Embryonic facial prominence (tissue), 1 donor: ENCODE measurements around the gene KAT6B.

Experiments
- DNase-seq: peaks from one replicate; pipeline ENCODE4 v3.0.0-alpha.2; 2016; ENCODE audit errors: extremely low spot score

Gene KAT6B

DNA sequence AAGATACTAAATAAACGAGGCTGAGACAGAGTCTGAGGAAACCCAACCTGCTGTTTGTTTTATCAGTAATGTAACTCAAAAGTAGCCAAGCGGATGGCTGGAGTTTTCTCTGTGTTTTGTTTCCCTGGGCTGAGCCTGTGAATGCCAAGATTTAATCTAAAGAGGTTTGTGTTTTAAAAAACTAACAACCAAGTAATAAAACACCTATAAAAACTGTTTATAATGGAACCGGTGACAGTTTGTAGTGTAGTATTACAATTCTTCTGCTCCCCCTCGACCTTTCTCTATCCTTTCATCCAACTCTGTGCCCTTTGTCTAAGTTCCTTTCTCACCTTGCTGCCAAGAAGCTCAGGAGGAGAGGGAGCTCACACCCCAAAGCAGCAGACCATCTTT is 2.6 kb upstream of the KAT6B start:
- DNase-seq: no peak

DNA sequence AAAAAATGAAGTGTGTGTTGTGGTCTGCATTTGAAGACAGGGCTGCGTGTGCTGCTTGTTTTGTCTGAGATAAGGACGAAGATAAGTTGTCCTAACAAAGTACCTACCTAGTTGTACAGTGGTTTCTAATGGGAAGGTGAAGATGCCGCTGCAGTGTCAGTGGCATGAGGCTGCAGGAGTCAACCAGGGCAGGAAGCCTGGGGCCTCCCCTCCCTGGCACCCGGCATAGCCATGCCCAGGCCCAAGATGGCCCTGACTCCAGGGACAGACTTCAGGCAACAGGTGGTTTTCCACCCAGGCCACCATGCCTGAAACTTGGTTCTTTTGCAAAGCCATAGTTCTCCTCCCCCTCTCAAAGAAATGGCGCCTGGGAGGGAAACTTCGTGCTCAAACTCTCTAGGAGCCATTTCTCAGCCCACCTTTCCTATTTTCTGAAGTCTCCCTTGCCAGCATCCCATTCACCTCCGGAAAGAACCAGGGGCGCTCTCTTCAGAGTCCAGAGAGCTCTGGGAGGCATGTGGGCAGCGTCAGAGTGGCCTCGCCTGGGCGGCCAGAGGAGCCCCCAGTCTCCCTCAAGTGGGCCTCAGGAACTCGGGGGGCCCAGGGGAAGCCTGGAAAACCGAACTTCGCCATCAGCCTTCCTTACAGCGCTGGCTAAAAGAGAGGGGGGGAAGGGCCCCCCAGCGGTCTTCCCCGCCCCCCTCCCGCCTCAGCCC is 2.1 kb upstream of the KAT6B start:
- no peak for DNase-seq

GRCh38 chr10:74824900-74825370 is 1.5 kb upstream of the KAT6B start:
- no peak for DNase-seq

GRCh38 chr10:74825371-74826141 is 844 bp upstream of the KAT6B start:
- DNase-seq: peak; percentile 50

- DNase-seq: no peak
These were observed 643 bp downstream of the KAT6B start for GRCh38 chr10:74827045-74827441.

GRCh38 chr10:74827694-74828093 is 1.3 kb downstream of the KAT6B start:
- no peak for DNase-seq

- DNase-seq: no peak
These were observed 2.5 kb downstream of the KAT6B start for GRCh38 chr10:74828946-74829345.

DNA sequence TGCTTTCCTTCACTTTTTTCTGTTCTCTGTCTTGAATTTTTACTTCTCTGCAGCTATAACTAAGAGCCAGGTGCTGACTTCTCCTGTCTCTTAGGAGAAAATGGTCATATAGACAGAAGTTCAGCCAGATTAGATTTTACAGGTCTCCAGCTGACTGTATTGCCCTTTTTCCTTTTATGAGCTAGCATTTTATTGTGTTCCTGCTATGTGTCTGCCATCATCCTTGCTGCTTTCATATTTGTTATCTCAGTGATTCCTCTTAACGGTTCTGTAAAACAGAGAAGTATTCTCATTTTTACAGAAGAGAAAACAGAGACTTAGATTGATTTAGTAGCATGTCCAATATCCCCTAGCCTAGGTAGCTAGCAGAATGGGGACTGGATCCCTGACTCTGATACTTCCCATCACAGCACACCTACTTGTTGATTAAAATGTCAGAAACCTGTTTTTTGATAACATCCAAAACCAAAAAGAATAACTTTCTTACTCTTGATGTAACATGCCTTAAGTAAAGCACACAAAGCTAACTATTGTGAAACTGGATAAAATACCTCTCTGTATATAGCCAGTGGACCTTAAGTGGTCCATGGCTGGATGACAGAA is 5.2 kb downstream of the KAT6B start:
- no peak for DNase-seq

DNA sequence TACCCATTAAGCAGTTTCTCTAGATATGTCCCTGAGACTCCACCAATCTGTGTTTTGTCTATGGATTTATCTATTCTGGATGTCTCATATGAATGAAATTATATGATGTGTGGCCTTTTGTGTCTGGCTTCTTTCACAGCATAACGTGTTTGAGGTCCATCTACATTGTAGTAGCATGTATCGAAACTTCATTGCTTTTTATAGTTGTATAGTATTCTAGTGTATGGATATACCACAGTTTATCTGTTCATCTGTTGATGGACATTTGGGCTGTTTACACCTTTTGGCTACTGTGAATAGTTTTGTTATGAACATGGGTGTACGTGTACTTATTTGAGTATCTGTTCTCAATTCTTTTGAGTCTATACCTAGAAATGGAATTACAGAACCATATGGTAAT is 9.6 kb downstream of the KAT6B start:
- no peak for DNase-seq

DNA sequence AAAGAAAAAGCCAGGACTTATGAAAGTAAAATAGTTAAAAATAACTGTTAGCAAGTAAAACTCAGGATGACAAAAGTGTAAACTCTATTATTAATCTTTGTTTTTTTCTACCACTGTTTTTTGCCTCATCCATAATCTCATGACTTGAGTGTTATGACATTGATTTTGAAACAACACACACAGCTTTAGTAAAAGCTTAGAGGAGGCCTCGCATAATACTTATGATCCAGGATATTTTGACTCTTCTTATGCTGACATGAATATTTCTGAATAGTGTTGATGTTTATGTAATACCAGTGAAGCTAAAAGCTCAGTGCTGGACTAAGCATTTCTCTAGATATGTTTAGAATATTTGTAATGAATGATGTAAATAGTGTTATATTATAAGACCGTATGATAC is 10.5 kb downstream of the KAT6B start:
- no peak for DNase-seq

- no peak for DNase-seq
These were observed 11.3 kb downstream of the KAT6B start for GRCh38 chr10:74837743-74838142.

DNA sequence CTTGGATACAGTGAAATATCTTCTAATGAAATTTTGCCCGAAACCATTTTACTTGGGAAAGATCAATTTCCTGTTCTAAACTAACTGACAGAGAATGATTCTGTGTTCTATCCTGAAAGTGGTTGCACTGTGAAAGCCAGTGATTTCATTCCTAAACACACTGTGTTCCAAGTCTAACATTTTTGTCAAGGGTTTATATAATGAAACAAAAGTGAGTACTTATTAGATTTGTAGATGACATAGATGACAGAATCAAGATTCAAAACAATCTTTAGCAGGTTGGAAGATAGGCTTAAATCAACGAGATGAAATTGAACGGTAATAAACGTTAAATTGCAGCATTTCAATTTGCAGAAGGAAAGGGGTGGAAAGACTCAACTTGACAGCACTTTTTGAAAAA is 13.3 kb downstream of the KAT6B start:
- no peak for DNase-seq

DNA sequence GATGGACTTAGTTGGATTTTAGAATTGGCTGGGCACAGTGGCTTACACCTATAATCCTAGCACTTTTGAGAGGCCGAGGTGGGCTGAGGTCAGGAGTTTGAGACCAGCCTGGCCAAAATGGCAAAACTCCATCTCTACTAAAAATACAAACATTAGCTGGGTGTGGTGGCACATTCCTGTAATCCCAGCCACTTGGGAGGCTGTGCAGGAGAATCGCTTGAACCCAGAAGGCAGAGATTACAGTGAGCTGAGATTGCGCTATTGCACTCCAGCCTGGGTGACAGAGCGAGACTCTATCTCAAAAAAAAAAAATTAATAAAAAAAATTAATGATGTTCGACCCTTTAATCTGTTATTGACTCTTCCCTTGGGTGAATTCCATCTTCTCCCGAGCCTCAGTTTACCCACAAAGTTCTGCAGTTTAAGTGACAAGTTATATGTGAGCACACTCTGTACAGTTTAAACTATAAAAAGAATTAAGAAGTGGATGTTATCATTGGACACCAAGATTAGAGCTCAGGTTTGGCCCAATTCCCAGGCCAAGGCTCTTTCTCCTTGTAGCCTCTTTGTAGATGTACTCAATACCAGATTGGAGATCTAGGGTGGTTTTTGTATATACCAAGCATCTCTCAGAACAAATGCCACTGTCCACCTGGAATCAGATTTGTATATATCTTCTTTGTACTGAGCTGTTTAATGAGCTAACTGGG is 15.0 kb downstream of the KAT6B start:
- no peak for DNase-seq

GRCh38 chr10:74842301-74842954 is 16.0 kb downstream of the KAT6B start:
- no peak for DNase-seq

- no peak for DNase-seq
These were observed 20.6 kb downstream of the KAT6B start for GRCh38 chr10:74846958-74847357.

- DNase-seq: no peak
These were observed 25.4 kb downstream of the KAT6B start for GRCh38 chr10:74851831-74852230.

- DNase-seq: no peak
These were observed 26.0 kb downstream of the KAT6B start for GRCh38 chr10:74852381-74852780.

- no peak for DNase-seq
These were observed 28.2 kb downstream of the KAT6B start for GRCh38 chr10:74854610-74855009.

GRCh38 chr10:74855027-74855426 is 28.6 kb downstream of the KAT6B start:
- no peak for DNase-seq

DNA sequence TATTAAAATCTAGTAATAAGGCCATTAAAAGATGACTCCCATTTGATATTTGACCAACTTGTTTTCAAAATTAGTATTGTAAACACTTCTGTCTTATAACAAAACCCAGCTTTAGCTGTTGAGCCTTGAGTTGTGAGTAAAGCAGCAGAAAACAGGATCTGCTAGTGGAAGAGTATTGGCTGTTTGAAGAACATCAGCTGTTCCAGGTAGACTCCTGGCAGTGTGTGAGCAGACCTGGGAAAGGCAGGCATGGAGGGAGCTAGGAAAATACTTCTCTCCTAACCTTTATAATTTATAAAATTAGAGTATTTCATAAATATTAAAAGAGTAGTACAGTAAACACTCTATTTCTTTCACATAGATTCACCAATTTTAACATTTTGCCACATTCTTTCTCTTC is 29.0 kb downstream of the KAT6B start:
- no peak for DNase-seq

- no peak for DNase-seq
These were observed 30.5 kb downstream of the KAT6B start for GRCh38 chr10:74856940-74857339.

DNA sequence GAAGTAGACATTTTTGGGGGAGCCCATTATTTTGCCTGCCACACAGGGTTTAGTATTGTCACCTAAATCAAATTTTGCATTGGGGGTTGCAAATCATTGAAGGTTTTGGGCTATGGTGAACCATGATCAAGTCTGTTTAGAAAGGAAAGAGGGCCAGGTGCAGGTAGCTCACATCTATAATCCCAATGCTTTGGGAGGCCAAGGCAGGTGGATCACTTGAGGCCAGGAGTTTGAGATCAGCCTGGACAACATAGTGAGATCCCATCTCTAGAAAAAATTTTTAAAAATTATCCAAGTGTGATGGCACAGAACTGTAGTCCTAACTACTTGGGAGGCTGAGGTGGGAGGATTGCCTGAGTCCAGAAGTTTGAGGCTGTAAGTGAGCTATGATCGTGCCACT is 31.2 kb downstream of the KAT6B start:
- no peak for DNase-seq
